ENCODE data around the gene HPCAL1.

The HPCAL1 gene

DNA sequence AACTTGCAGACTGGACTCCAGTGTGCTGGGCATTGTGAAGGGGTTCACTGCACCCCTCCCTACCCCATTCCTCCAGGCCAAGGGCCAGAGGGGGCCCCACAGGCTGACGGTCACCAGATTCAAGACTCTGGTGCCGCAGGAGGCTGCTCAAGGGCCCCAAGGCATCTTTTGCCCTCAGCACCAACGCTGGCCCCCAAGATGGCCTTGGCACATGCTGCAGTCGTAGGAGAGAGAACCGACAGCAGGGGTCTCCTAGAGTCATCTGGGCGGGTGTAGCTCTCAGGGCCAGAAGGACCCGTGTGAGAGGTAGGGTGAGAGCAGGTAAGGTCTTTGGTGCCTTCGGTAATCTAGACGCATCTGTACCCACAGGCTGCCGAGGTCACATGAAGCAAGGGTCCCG, 164.1 kb downstream of the HPCAL1 start:
- Histone ChIP-seq H3K36me3 (ENCODE audit: low read depth) (no peaks in the 10 kb centered on the region), H3K27me3 (ENCODE audit: insufficient read depth, poor library complexity, severe bottlenecking) (no peaks in the 10 kb centered on the region), H3K4me1 (ENCODE audit: insufficient read depth, poor library complexity, severe bottlenecking) (no peaks in the 10 kb centered on the region), H3K4me3 (ENCODE audit: severe bottlenecking) (no peak overlapping the region), H3K9me3 (ENCODE audit: severe bottlenecking) (no peaks in the 10 kb centered on the region), H3K27ac (ENCODE audit: poor library complexity, severe bottlenecking) (no peak overlapping the region)
- no peak for ATAC-seq (ENCODE audit: low read depth)
- TF ChIP-seq, protein P1, sequence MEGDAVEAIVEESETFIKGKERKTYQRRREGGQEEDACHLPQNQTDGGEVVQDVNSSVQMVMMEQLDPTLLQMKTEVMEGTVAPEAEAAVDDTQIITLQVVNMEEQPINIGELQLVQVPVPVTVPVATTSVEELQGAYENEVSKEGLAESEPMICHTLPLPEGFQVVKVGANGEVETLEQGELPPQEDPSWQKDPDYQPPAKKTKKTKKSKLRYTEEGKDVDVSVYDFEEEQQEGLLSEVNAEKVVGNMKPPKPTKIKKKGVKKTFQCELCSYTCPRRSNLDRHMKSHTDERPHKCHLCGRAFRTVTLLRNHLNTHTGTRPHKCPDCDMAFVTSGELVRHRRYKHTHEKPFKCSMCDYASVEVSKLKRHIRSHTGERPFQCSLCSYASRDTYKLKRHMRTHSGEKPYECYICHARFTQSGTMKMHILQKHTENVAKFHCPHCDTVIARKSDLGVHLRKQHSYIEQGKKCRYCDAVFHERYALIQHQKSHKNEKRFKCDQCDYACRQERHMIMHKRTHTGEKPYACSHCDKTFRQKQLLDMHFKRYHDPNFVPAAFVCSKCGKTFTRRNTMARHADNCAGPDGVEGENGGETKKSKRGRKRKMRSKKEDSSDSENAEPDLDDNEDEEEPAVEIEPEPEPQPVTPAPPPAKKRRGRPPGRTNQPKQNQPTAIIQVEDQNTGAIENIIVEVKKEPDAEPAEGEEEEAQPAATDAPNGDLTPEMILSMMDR (IDR thresholded peaks at IDR 0.05; ENCODE audit: poor library complexity, severe bottlenecking): no peak
- DNase-seq (ENCODE audit: low spot score): no peak

DNA sequence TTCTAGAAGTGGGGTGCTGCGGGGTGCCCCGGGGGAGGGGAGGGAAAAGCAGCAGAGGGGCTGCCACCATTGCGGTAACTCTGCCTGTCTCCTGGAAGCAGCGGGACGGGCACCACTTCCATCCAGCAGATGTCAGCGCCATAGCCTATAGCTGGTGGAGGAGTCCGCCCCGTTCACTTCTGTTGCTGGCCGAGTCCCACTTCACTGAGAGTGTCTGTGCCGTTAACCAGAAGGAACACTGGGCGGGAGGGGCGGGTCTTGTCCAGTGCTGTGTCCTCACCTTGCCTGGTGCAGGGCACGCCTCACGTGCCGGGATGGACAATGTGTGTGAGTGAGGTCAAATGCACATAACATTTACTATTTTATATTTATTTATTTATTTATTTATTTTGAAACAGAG, 164.7 kb downstream of the HPCAL1 start:
- no peak for ATAC-seq (ENCODE audit: low read depth)
- H3K4me3 ChIP-seq (ENCODE audit: severe bottlenecking): no peak overlapping the region
- TF ChIP-seq, protein P1 (IDR thresholded peaks at IDR 0.05; ENCODE audit: poor library complexity, severe bottlenecking): no peak

DNA sequence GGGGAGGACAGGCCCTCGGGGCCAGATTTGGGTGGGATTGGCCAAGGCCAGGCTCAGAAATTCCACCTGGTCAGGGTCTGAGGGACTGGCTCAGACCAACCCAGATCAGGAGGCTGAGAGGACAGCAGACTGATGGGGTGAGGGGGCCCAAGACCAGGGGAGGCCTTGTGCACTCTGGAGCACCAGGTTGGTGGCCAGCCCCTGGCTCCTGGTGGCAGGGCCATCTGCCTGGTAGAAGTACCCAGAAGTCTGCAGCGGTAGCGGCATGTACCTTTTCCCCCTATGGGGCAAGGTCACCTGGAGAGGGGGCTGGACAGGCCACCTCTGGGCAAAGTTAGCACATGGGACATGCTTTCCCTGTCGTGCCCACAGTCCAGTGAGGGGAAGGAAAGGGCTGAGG, 166.6 kb downstream of the HPCAL1 start:
- no peaks in the 10 kb centered on the region for H3K9me3 ChIP-seq (ENCODE audit: severe bottlenecking)
- H3K27ac ChIP-seq (ENCODE audit: poor library complexity, severe bottlenecking): no peak overlapping the region
- no peaks in the 10 kb centered on the region for H3K36me3 ChIP-seq (ENCODE audit: low read depth)
- TF ChIP-seq, protein P1 (IDR thresholded peaks at IDR 0.05; ENCODE audit: poor library complexity, severe bottlenecking): no peak
- no peak for DNase-seq (ENCODE audit: low spot score)
- H3K4me1 ChIP-seq (ENCODE audit: insufficient read depth, poor library complexity, severe bottlenecking): no peaks in the 10 kb centered on the region
- no peak for ATAC-seq (ENCODE audit: low read depth)
- no peaks in the 10 kb centered on the region for H3K27me3 ChIP-seq (ENCODE audit: insufficient read depth, poor library complexity, severe bottlenecking)
- no peak overlapping the region for H3K4me3 ChIP-seq (ENCODE audit: severe bottlenecking)

More for the DNA sequence above, 164.7 kb downstream of the HPCAL1 start:
- H3K4me1 ChIP-seq (ENCODE audit: insufficient read depth, poor library complexity, severe bottlenecking): no peaks in the 10 kb centered on the region
- H3K27me3 ChIP-seq (ENCODE audit: insufficient read depth, poor library complexity, severe bottlenecking): no peaks in the 10 kb centered on the region
- H3K36me3 ChIP-seq (ENCODE audit: low read depth): no peaks in the 10 kb centered on the region
- no peaks in the 10 kb centered on the region for H3K9me3 ChIP-seq (ENCODE audit: severe bottlenecking)
- no peak for DNase-seq (ENCODE audit: low spot score)
- no peak overlapping the region for H3K27ac ChIP-seq (ENCODE audit: poor library complexity, severe bottlenecking)

DNA sequence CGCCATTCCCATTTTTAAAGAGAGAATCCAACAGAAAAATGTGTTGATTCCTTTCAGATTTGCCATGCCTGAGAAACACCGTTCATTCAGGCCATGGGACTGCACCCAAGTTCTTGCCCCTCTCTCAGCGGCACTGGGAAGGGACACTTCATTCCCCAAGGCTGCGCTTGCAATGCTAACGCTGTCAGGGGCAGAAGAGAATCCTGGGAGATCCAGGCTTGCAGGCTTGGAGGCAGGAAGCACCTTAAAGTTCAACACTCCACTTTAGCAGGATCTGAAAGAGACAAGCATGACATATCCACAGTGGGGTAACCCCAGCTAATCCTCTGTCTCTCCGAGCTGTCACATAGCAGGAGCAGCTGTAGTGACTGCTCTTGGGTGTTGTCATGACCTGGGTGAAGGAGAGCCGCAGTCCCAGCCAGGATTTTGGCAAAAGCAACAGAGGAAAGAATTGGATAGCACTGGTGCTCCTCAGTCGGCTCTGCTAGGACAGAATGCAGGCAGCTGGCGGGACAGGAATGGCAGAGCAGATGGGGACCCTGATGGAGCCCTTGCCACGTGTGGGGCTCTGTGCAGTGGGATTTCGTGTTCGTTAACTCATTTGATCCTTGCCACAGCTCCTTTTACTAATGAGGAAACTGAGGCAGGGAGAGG, 167.4 kb downstream of the HPCAL1 start:
- no peaks in the 10 kb centered on the region for H3K4me1 ChIP-seq (ENCODE audit: insufficient read depth, poor library complexity, severe bottlenecking)
- TF ChIP-seq, protein P1 (IDR thresholded peaks at IDR 0.05; ENCODE audit: poor library complexity, severe bottlenecking): no peak
- H3K36me3 ChIP-seq (ENCODE audit: low read depth): no peaks in the 10 kb centered on the region
- no peak overlapping the region for H3K4me3 ChIP-seq (ENCODE audit: severe bottlenecking)
- H3K27ac ChIP-seq (ENCODE audit: poor library complexity, severe bottlenecking): no peak overlapping the region
- ATAC-seq (ENCODE audit: low read depth) (no peak), DNase-seq (ENCODE audit: low spot score) (no peak)
- no peaks in the 10 kb centered on the region for H3K9me3 ChIP-seq (ENCODE audit: severe bottlenecking)
- H3K27me3 ChIP-seq (ENCODE audit: insufficient read depth, poor library complexity, severe bottlenecking): no peaks in the 10 kb centered on the region

DNA sequence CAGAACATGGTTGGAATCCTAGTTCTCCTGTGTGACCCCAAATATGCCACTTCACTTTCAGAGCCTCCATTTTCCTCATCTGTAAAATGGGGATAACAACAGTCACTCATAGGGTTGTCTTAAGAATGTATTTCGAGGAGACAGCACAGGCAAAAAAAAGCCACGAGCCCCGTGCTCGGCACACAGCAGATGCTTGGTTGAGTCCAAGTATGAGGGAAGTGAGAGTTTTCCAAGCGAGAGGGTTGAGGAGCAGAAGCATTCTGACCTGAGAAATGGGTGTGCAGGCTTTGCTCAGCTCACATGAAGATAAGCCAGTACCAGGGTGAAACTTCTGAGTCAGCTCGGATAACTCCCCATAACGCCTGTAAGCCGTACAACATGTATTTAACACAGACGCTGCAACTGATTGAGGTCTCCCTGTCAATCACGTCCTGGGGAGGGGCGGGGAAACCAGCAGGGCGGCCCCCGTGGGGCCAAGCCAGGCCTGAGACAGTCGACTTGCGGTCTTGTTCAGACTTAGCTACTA, 168.4 kb downstream of the HPCAL1 start:
- DNase-seq (ENCODE audit: low spot score): no peak
- Histone ChIP-seq H3K4me1 (ENCODE audit: insufficient read depth, poor library complexity, severe bottlenecking) (no peaks in the 10 kb centered on the region), H3K27ac (ENCODE audit: poor library complexity, severe bottlenecking) (no peak overlapping the region), H3K4me3 (ENCODE audit: severe bottlenecking) (no peak overlapping the region), H3K27me3 (ENCODE audit: insufficient read depth, poor library complexity, severe bottlenecking) (no peaks in the 10 kb centered on the region), H3K36me3 (ENCODE audit: low read depth) (no peaks in the 10 kb centered on the region), H3K9me3 (ENCODE audit: severe bottlenecking) (no peaks in the 10 kb centered on the region)
- TF ChIP-seq, protein P1 (IDR thresholded peaks at IDR 0.05; ENCODE audit: poor library complexity, severe bottlenecking): no peak
- no peak for ATAC-seq (ENCODE audit: low read depth)
